ENCODE results near the gene NRG2. TPM values are rescaled to one million over a fixed set of nuclear protein-coding genes. Genes with fewer than 3 reads are reported as not detected.

Gene NRG2
- polyA plus RNA-seq, 2 of the 4 experiments (the other 2 are of a cell fraction), result 1.0 to 1.1 TPM

DNA sequence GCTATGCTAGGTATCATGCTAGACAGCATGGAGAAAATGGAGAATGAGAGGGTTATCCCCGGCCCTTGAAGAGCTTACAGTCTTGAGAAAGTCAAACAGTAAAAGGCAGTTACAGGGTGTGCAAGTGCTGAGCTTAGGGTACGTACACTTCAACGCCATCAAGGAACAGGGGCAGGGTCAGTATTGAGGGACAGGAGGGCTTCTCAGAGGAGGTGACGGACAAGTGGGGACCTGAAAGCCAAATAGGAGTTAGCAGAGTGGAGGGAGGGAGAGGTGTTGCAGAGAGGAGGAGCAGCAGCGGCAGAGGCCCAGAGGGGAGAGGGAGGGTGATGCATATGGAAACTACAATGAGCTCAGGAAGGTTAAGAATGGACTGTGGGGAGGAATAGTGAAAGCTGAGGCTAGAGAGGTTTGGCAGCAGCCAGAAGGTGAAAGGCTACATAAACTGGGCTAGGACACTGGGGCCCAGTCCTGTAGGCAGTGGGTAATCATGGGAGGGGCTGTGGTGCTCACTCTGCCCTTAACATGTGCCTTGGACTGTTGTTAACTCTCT lies 88.0 kb downstream of the NRG2 start:
- ChIA-PET CTCF (interaction anchor here (0.9 to 6.5 kb wide), 4 partner anchors 12 to 168 kb away, joined by 3 to 67 read pairs (median 17); no protein-coding TSS in a partner anchor), POLR2A (no interaction called here)
- no peaks in the 10 kb centered on the region for H3K4me1 ChIP-seq
- H3K4me2 ChIP-seq, result no peak overlapping the region
- ATAC-seq (no peak), FAIRE-seq (no peak), DNase-seq (ENCODE audit: low read depth in 1 of 2, low spot score in 1 of 2) (no peak)
- TF ChIP-seq, protein P1, sequence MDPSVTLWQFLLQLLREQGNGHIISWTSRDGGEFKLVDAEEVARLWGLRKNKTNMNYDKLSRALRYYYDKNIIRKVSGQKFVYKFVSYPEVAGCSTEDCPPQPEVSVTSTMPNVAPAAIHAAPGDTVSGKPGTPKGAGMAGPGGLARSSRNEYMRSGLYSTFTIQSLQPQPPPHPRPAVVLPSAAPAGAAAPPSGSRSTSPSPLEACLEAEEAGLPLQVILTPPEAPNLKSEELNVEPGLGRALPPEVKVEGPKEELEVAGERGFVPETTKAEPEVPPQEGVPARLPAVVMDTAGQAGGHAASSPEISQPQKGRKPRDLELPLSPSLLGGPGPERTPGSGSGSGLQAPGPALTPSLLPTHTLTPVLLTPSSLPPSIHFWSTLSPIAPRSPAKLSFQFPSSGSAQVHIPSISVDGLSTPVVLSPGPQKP (IDR thresholded peaks at IDR 0.05; ENCODE audit: low read depth, low read length), result no peak
- no peak for TF ChIP-seq JUNB (IDR thresholded peaks at IDR 0.05)
- TF ChIP-seq, protein P2, sequence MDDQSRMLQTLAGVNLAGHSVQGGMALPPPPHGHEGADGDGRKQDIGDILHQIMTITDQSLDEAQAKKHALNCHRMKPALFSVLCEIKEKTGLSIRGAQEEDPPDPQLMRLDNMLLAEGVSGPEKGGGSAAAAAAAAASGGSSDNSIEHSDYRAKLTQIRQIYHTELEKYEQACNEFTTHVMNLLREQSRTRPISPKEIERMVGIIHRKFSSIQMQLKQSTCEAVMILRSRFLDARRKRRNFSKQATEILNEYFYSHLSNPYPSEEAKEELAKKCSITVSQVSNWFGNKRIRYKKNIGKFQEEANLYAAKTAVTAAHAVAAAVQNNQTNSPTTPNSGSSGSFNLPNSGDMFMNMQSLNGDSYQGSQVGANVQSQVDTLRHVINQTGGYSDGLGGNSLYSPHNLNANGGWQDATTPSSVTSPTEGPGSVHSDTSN (IDR thresholded peaks at IDR 0.05), result no peak
- TF ChIP-seq CEBPB (IDR thresholded peaks at IDR 0.05), result no peak
- TF ChIP-seq, protein P3, sequence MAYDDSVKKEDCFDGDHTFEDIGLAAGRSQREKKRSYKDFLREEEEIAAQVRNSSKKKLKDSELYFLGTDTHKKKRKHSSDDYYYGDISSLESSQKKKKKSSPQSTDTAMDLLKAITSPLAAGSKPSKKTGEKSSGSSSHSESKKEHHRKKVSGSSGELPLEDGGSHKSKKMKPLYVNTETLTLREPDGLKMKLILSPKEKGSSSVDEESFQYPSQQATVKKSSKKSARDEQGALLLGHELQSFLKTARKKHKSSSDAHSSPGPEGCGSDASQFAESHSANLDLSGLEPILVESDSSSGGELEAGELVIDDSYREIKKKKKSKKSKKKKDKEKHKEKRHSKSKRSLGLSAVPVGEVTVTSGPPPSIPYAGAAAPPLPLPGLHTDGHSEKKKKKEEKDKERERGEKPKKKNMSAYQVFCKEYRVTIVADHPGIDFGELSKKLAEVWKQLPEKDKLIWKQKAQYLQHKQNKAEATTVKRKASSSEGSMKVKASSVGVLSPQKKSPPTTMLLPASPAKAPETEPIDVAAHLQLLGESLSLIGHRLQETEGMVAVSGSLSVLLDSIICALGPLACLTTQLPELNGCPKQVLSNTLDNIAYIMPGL (CRISPR knock-in tag; IDR thresholded peaks at IDR 0.05; ENCODE audit: borderline replicate concordance), result no peak
- no peak for TF ChIP-seq MAFK (IDR thresholded peaks at IDR 0.05; ENCODE audit: partially characterized antibody)
- TF ChIP-seq FOSB (CRISPR knock-in tag; IDR thresholded peaks at IDR 0.05), result no peak
- TF ChIP-seq CHD4 (IDR thresholded peaks at IDR 0.05; ENCODE audit: borderline replicate concordance), result no peak
- no peak for TF ChIP-seq POLR2AphosphoS2 (conservative IDR thresholded peaks at IDR 0.05; ENCODE audit: low read length)
- TF ChIP-seq KDM1A (IDR thresholded peaks at IDR 0.05; ENCODE audit: low read depth), result no peak
- H3K27ac ChIP-seq, result no peak overlapping the region
- H3K9me3 ChIP-seq, result no peaks in the 10 kb centered on the region
- no peak overlapping the region for H3K4me3 ChIP-seq
- 66% methylated on average over 5 of the region's 5 CpGs for WGBS (ENCODE audit: missing lambda C conversion rate)

DNA sequence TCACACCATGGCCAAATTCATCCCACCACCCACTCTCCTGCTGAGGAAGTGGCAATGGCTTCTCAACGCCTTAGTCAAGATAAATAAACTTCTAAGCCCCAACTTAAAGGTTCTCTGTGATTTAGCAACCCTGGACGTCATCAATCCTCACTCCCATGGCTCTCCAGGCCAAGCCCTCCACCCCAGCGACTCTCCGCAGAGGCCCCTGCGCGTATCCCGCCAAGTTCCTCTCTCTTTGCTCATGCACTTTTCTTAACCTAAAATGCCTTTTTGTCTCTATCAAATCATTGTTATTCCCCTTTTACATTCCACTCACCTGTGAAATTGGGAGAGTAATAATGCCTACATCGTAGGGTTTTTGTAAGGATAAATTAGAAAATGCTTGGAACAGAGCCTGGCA lies 88.6 kb downstream of the NRG2 start:
- no peaks in the 10 kb centered on the region for H3K9me3 ChIP-seq
- CTCF ChIA-PET, result interaction anchor here (0.9 to 6.5 kb wide), 2 partner anchors 12 to 13 kb away, joined by 3 to 67 read pairs; no protein-coding TSS in a partner anchor

More for the DNA sequence above, 88.6 kb downstream of the NRG2 start:
- no peak for TF ChIP-seq JUN (IDR thresholded peaks at IDR 0.05)
- no peak for TF ChIP-seq TFCP2L1 (CRISPR knock-in tag; IDR thresholded peaks at IDR 0.05)
- no peak for TF ChIP-seq HOXA7 (CRISPR knock-in tag; IDR thresholded peaks at IDR 0.05)
- TF ChIP-seq PHF8 (IDR thresholded peaks at IDR 0.05; ENCODE audit: borderline replicate concordance, low read depth), result no peak
- TF ChIP-seq, protein P4, sequence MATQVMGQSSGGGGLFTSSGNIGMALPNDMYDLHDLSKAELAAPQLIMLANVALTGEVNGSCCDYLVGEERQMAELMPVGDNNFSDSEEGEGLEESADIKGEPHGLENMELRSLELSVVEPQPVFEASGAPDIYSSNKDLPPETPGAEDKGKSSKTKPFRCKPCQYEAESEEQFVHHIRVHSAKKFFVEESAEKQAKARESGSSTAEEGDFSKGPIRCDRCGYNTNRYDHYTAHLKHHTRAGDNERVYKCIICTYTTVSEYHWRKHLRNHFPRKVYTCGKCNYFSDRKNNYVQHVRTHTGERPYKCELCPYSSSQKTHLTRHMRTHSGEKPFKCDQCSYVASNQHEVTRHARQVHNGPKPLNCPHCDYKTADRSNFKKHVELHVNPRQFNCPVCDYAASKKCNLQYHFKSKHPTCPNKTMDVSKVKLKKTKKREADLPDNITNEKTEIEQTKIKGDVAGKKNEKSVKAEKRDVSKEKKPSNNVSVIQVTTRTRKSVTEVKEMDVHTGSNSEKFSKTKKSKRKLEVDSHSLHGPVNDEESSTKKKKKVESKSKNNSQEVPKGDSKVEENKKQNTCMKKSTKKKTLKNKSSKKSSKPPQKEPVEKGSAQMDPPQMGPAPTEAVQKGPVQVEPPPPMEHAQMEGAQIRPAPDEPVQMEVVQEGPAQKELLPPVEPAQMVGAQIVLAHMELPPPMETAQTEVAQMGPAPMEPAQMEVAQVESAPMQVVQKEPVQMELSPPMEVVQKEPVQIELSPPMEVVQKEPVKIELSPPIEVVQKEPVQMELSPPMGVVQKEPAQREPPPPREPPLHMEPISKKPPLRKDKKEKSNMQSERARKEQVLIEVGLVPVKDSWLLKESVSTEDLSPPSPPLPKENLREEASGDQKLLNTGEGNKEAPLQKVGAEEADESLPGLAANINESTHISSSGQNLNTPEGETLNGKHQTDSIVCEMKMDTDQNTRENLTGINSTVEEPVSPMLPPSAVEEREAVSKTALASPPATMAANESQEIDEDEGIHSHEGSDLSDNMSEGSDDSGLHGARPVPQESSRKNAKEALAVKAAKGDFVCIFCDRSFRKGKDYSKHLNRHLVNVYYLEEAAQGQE (IDR thresholded peaks at IDR 0.05), result no peak
- TF ChIP-seq, protein P5, sequence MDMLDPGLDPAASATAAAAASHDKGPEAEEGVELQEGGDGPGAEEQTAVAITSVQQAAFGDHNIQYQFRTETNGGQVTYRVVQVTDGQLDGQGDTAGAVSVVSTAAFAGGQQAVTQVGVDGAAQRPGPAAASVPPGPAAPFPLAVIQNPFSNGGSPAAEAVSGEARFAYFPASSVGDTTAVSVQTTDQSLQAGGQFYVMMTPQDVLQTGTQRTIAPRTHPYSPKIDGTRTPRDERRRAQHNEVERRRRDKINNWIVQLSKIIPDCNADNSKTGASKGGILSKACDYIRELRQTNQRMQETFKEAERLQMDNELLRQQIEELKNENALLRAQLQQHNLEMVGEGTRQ (IDR thresholded peaks at IDR 0.05), result no peak
- H3K4me1 ChIP-seq, result no peaks in the 10 kb centered on the region
- POLR2A ChIA-PET, result no interaction called here
- no peak overlapping the region for H3K27ac ChIP-seq
- FAIRE-seq (no peak), DNase-seq (ENCODE audit: low read depth in 1 of 2, low spot score in 1 of 2) (no peak), ATAC-seq (no peak)
- H3K4me2 ChIP-seq, result no peak overlapping the region
- WGBS (ENCODE audit: missing lambda C conversion rate), result 72% methylated on average over 8 of the region's 8 CpGs
- no peak overlapping the region for H3K4me3 ChIP-seq

Measured in A549 (cell line).